ENCODE results near the gene ZBTB18. TPM values are rescaled to one million over a fixed set of nuclear protein-coding genes. Genes with fewer than 3 reads are reported as not detected.

ZBTB18 gene
- total RNA-seq, 2 experiments from 2014 or later: 11.0 to 11.7 TPM

DNA sequence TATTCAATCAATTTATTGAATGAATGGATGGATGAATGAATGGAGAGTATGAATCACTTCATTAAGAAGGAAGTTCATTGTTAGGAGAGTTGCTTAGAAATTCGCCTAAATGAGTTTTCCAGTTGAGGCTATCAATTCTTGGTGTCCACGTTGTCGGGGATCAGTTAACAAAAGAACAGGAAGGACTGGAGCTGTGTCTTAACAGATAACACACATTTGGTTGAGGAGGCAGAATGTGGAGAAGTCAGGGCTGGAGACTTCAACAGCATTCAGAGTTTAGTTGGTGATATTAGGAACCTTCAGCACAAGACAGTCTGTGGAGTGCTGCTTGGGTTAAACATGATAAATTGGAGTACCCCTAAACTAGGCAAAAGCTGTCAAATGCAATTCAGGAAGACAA lies 33.7 kb downstream of the ZBTB18 start:
- ATAC-seq (no peak), DNase-seq (no peak)
- POLR2A ChIA-PET: no interaction called here
- no peak overlapping the region for H3K27ac Mint-ChIP-seq
- H3K9me3 Mint-ChIP-seq (ENCODE audit: insufficient read depth): no peaks in the 10 kb centered on the region
- H3K36me3 Mint-ChIP-seq (ENCODE audit: low read depth): no peaks in the 10 kb centered on the region
- H3K27me3 Mint-ChIP-seq (ENCODE audit: low read depth): peaks cover 13% of the 10 kb centered on the region
- no peak overlapping the region for H3K4me3 Mint-ChIP-seq
- no peaks in the 10 kb centered on the region for H3K4me1 Mint-ChIP-seq (ENCODE audit: low read depth)
- CTCF ChIA-PET: no interaction called here

DNA sequence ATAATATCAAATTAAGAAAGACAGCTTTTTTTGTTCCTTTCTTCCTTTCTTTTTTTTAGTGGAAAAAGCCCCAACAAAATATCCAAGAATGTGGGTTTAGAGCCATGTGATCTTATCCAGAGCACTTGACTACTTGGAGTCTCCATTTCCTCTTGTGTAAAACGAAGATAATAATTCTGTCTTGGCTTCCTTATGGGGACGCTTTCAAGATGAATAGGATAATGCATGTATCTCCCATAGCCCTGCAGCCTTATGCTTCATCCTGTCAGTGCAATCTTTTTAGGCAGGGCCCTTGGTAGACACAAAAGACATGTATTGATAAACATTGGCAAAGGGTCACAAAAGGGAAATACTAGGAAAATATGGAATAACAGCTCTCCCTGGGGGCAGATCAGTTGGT lies 34.8 kb downstream of the ZBTB18 start:
- CTCF ChIA-PET: no interaction called here
- H3K27ac Mint-ChIP-seq: no peak overlapping the region
- no peaks in the 10 kb centered on the region for H3K36me3 Mint-ChIP-seq (ENCODE audit: low read depth)
- H3K4me1 Mint-ChIP-seq (ENCODE audit: low read depth): no peaks in the 10 kb centered on the region
- no peak overlapping the region for H3K4me3 Mint-ChIP-seq
- DNase-seq (no peak), ATAC-seq (no peak)
- POLR2A ChIA-PET: no interaction called here
- H3K9me3 Mint-ChIP-seq (ENCODE audit: insufficient read depth): no peaks in the 10 kb centered on the region
- H3K27me3 Mint-ChIP-seq (ENCODE audit: low read depth): peaks cover 12% of the 10 kb centered on the region

DNA sequence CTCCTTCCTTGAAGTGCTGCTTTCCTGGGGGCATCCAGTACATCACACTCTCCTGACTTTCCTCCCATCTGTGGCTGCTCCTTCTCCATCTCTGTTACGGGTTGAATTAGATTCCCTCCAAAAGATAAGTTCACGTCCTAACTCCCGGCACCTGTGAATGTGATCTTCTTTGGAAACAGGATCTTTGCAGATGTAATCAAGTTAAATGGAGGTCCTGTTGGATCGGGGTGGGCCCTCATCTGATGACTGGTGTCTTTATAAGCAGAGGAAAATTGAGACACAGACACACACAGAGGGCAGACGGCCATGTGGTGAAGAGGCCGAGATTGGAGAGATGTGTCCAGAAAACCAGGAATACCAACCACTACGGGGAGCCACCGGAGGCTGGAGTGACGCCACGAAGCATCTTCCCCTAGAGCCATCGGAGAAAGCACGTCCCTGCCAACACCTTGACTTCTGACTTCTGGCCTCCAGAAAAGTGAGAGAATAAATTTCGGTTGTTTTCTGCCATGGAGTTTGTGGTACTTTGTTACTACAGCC lies 36.0 kb downstream of the ZBTB18 start:
- no peaks in the 10 kb centered on the region for H3K36me3 Mint-ChIP-seq (ENCODE audit: low read depth)
- ATAC-seq (no peak), DNase-seq (no peak)
- ChIA-PET CTCF (no interaction called here), POLR2A (no interaction called here)
- no peak overlapping the region for H3K4me3 Mint-ChIP-seq
- no peaks in the 10 kb centered on the region for H3K9me3 Mint-ChIP-seq (ENCODE audit: insufficient read depth)
- peaks cover 12% of the 10 kb centered on the region for H3K27me3 Mint-ChIP-seq (ENCODE audit: low read depth)
- no peak overlapping the region for H3K27ac Mint-ChIP-seq
- no peaks in the 10 kb centered on the region for H3K4me1 Mint-ChIP-seq (ENCODE audit: low read depth)

DNA sequence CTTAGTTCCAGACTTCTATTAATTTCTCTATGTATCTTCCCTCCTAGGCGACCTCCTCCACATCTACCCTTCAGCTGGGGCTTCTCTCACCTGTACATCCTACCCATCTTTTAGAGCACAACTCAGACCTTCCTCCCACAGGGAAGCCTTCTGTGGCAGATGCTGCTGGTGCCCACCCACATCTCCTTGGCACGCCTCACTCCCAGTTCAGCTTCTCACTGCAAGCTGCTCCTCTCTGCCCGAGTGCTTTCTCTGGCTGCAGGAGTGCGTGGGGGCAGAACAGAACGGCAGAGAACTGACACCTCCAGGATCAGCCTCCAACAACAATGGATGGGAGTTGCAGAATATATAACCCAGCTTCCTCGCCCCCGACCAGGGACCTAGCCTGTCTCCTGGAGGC lies 36.5 kb downstream of the ZBTB18 start:
- POLR2A ChIA-PET: no interaction called here
- Mint-ChIP-seq H3K4me3 (no peak overlapping the region), H3K9me3 (ENCODE audit: insufficient read depth) (no peaks in the 10 kb centered on the region), H3K27me3 (ENCODE audit: low read depth) (peaks cover 10% of the 10 kb centered on the region), H3K27ac (no peak overlapping the region), H3K4me1 (ENCODE audit: low read depth) (no peaks in the 10 kb centered on the region), H3K36me3 (ENCODE audit: low read depth) (no peaks in the 10 kb centered on the region)
- DNase-seq: no peak
- no peak for ATAC-seq
- CTCF ChIA-PET: no interaction called here

DNA sequence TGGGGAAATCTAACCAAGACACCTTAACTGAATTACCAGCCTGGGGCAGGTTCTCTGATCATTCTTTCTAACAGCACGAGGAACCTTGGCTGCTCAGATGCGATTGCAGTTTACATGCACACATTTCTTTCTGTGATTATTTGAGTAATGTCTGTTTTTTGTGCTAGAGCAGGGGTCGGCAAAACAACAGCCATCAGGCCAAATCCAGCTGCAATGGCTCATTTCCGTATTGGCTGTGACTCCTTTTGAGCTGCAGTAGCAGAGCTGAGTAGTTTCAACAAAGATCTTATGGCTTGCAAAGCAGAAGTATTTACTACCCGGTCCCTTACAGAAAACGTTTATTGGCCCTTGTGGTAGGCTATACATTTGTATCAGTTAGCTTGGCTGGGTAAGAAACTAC lies 37.1 kb downstream of the ZBTB18 start:
- Mint-ChIP-seq H3K27ac (no peak overlapping the region), H3K9me3 (ENCODE audit: insufficient read depth) (no peaks in the 10 kb centered on the region), H3K4me3 (no peak overlapping the region), H3K27me3 (ENCODE audit: low read depth) (peaks cover 5% of the 10 kb centered on the region), H3K36me3 (ENCODE audit: low read depth) (no peaks in the 10 kb centered on the region), H3K4me1 (ENCODE audit: low read depth) (no peaks in the 10 kb centered on the region)
- DNase-seq (no peak), ATAC-seq (no peak)
- CTCF ChIA-PET: interaction anchor here (1.3 kb wide), 1 partner anchor 185 kb away, joined by 3 read pairs; no protein-coding TSS in a partner anchor
- POLR2A ChIA-PET: no interaction called here

DNA sequence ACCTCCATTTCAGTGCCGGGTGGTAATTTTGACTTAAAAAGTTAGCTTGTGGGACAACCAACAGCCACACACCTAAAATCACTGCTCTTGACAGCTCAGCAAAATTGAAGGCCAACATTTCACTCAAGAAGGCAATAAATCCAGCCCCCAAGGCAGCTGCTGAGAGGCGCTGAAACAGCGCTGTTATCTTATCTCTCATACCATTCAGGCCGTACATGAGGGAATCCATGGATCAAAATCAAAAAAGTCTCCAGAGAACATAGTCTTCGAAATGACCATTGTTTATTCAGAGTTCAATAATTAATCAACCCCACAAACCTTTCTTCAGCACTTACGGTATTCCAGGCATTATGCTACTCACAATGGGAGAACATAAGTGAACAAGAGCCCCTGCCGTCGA lies 38.5 kb downstream of the ZBTB18 start:
- CTCF ChIA-PET: interaction anchor here (1.3 kb wide), 1 partner anchor 184 kb away, joined by 3 read pairs; no protein-coding TSS in a partner anchor

DNA sequence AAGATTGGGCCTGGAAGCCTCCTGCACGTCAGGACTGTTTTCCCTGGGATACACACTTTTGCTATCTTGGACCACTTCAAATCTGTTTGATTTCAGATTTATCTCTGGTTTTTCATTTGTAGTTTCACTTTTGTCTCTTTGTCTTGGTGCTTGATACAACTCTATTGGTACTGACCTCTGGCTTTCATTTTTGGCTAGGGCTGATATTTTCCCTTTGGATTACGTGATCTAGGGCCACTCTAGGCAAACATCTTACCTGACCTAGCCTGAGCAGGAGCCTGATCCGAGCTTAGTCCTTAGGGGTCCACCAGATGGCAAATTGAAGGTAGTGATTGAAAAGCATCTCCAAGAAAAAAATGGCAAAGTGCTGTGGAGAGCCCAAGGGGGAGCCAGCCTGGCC lies 39.6 kb downstream of the ZBTB18 start:
- Mint-ChIP-seq H3K4me1 (ENCODE audit: low read depth) (no peaks in the 10 kb centered on the region), H3K4me3 (no peak overlapping the region), H3K27ac (no peak overlapping the region), H3K36me3 (ENCODE audit: low read depth) (no peaks in the 10 kb centered on the region), H3K9me3 (ENCODE audit: insufficient read depth) (no peaks in the 10 kb centered on the region), H3K27me3 (ENCODE audit: low read depth) (no peaks in the 10 kb centered on the region)
- no peak for DNase-seq
- POLR2A ChIA-PET: no interaction called here
- CTCF ChIA-PET: no interaction called here
- ATAC-seq: no peak

More for the DNA sequence above, 38.5 kb downstream of the ZBTB18 start:
- Mint-ChIP-seq H3K9me3 (ENCODE audit: insufficient read depth) (no peaks in the 10 kb centered on the region), H3K36me3 (ENCODE audit: low read depth) (no peaks in the 10 kb centered on the region), H3K4me3 (no peak overlapping the region), H3K27ac (no peak overlapping the region), H3K27me3 (ENCODE audit: low read depth) (peaks cover 3% of the 10 kb centered on the region), H3K4me1 (ENCODE audit: low read depth) (no peaks in the 10 kb centered on the region)
- no peak for ATAC-seq
- POLR2A ChIA-PET: no interaction called here
- DNase-seq: no peak

DNA sequence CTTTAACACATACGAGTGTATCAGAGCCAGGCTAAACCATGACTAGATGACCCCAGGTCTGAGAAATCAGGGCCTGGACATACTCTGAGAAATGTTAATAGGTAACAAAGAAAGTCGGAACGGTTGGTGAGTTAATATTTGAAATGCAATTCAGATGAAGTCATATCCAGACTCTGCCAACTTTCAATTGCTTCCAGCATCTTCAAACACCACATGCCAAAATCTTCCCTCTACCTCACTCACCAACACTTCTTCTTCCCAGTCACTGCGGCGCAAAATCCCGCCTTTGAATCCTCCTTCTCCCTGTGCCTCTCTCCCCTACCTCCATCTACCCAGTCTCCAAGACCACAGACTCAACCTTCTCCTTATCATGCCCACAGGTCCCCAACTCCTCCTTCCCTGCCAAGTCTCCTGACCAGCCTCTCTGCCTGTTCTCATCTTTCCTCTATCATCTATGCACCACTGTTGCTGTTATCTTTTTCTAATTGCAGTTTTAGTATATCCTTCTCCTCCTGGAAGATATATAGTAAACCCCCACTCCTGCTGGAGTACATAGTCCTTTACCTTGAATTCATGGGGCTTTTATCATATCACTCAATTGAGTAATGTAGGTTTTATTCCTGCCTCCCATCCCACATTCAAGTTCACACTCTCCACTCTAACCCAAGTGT lies 41.3 kb downstream of the ZBTB18 start:
- CTCF ChIA-PET: no interaction called here

DNA sequence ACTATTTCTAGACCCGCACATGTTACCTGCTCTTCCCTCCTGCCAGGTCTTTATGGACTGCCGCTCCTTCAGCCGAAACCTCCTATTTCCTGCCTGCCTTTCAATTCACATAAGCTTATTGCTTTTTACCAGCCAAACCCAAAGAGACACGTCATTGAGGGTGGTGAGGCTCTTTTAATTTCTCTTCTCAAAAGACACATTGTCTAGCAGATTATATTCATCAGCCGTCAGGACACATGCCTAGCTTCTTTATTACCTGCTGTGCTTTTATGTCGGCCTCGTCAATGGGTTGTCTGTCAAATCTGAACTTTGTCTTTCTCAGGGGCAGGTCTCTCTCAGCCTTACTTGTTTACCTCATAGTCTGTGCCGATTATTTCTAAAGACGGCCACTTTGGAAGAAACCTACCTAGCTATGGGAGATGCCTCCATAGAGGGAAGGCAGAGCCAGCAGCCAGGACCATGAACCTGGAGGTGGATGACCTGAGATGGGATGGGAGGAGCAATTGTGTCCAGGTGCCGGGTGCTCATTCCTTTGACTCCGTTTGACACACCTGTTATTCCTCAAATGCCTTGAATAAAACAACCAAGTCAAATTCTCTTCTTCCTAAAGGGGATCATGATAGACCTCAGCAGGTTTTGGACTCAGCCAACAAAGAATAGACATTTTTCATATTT lies 42.0 kb downstream of the ZBTB18 start:
- no peak for ATAC-seq
- Mint-ChIP-seq H3K9me3 (ENCODE audit: insufficient read depth) (no peaks in the 10 kb centered on the region), H3K4me3 (no peak overlapping the region), H3K36me3 (ENCODE audit: low read depth) (no peaks in the 10 kb centered on the region), H3K4me1 (ENCODE audit: low read depth) (no peaks in the 10 kb centered on the region), H3K27me3 (ENCODE audit: low read depth) (no peaks in the 10 kb centered on the region), H3K27ac (no peak overlapping the region)
- no peak for DNase-seq
- CTCF ChIA-PET: no interaction called here
- POLR2A ChIA-PET: no interaction called here

More for the DNA sequence above, 41.3 kb downstream of the ZBTB18 start:
- Mint-ChIP-seq H3K4me1 (ENCODE audit: low read depth) (no peaks in the 10 kb centered on the region), H3K36me3 (ENCODE audit: low read depth) (no peaks in the 10 kb centered on the region), H3K4me3 (no peak overlapping the region), H3K27me3 (ENCODE audit: low read depth) (no peaks in the 10 kb centered on the region), H3K27ac (no peak overlapping the region), H3K9me3 (ENCODE audit: insufficient read depth) (no peaks in the 10 kb centered on the region)
- POLR2A ChIA-PET: no interaction called here
- ATAC-seq: no peak
- no peak for DNase-seq

DNA sequence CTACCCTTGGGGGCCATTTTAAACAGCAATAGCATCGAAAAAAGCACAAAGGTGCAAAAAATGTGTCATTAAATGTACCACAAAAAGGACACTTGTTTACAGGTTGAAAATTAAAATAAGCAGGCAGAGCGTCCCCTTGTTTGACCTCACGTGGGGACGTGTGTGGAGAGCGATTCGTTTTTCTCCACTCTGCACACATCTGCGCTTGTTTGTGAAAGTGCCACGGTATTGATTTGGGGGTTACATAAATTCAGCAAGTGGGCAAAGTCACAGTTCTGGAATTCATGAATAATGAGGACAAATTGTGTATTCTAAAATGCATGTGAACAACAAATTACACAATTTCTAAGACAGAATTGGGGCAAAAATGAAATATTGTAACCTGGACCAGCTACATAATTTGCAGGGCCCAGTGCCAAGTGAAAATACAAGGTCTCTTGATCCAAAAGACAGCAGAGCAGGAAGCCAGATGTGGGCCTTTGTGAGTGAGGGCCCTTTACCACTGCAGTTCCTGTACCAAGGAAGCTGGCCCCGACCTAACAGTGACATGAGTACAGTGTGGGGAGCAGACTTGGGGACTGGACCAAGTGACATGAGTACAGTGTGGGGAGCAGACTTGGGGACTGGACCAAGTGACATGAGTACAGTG lies 43.9 kb downstream of the ZBTB18 start:
- ChIA-PET POLR2A (no interaction called here), CTCF (no interaction called here)
- DNase-seq (no peak), ATAC-seq (no peak)
- no peak overlapping the region for H3K27ac Mint-ChIP-seq
- no peak overlapping the region for H3K4me3 Mint-ChIP-seq
- H3K4me1 Mint-ChIP-seq (ENCODE audit: low read depth): peaks cover 4% of the 10 kb centered on the region
- no peaks in the 10 kb centered on the region for H3K36me3 Mint-ChIP-seq (ENCODE audit: low read depth)
- H3K9me3 Mint-ChIP-seq (ENCODE audit: insufficient read depth): no peaks in the 10 kb centered on the region
- peaks cover 7% of the 10 kb centered on the region for H3K27me3 Mint-ChIP-seq (ENCODE audit: low read depth)

DNA sequence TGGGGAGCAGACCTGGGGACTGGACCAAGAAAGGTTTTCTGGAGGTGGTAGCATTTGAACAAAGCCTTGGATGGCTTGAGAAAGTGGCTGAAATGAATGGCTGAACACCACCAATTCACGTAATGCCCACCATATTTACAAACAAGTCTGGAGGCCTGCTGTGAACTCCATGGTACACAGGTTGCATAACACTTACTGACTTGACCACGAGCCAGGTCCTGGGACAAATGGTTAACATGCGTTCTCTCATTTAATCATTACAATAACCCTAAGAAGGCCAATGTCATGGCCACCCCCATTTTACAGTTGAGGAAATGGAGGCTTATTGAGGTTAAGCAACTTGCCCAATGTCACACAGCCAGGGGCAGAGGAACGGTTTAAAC lies 44.4 kb downstream of the ZBTB18 start:
- ChIA-PET CTCF (no interaction called here), POLR2A (no interaction called here)
- Mint-ChIP-seq H3K9me3 (ENCODE audit: insufficient read depth) (no peaks in the 10 kb centered on the region), H3K27ac (no peak overlapping the region), H3K36me3 (ENCODE audit: low read depth) (no peaks in the 10 kb centered on the region), H3K27me3 (ENCODE audit: low read depth) (peaks cover 7% of the 10 kb centered on the region), H3K4me3 (no peak overlapping the region), H3K4me1 (ENCODE audit: low read depth) (peaks cover 4% of the 10 kb centered on the region)
- DNase-seq (no peak), ATAC-seq (no peak)

DNA sequence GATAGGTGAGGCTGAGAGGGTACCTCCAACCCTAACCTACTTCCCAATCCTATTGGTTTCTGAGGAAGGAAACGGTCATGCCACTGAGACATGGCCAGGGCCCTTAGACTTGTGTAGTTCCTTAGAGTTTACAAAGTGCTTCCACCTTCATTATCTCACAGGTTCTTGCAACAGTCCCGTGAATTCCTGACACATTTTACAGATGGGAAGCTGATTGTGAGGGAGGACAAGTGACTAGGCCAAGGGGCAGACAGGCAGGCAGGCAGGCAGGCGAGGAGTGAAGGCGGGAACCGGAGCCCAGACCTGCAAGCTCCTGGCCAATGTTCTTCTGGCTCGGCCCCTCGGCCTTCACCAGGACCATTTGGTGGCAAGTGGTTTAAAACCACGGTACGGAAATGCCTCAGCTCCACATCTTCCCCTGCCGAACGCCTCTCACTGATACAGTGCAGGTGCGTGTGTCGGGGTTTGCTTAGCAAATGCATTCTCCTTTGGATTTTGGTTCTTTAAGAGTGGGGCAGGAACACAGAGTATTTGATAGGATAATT lies 45.1 kb downstream of the ZBTB18 start:
- Mint-ChIP-seq H3K4me3 (no peak overlapping the region), H3K36me3 (ENCODE audit: low read depth) (no peaks in the 10 kb centered on the region), H3K9me3 (ENCODE audit: insufficient read depth) (no peaks in the 10 kb centered on the region), H3K27me3 (ENCODE audit: low read depth) (peaks cover 9% of the 10 kb centered on the region), H3K27ac (no peak overlapping the region), H3K4me1 (ENCODE audit: low read depth) (peaks cover 10% of the 10 kb centered on the region)
- ChIA-PET POLR2A (no interaction called here), CTCF (no interaction called here)
- no peak for DNase-seq
- no peak for ATAC-seq
